ENCODE measurements around the gene SYNRG.

Gene SYNRG

GRCh38 chr17:37493249-37494027 lies 115.8 kb downstream of the SYNRG start:
- DNase-seq: no peak

GRCh38 chr17:37492167-37492566 lies 117.1 kb downstream of the SYNRG start:
- DNase-seq: no peak

- peak; percentile 60 for DNase-seq
These were observed 118.3 kb downstream of the SYNRG start for GRCh38 chr17:37490638-37491614.

GRCh38 chr17:37490022-37490587 lies 119.1 kb downstream of the SYNRG start:
- DNase-seq: peak; percentile 91

GRCh38 chr17:37489197-37490001 lies 119.8 kb downstream of the SYNRG start, which contains the start of gene DUSP14:
DUSP14 (plus strand) TSS chr17:37489891; CDS start chr17:37512273, 22,382 bp downstream.
- peak; percentile 88 for DNase-seq

- DNase-seq: peak; percentile 82
These were observed 120.5 kb downstream of the SYNRG start for GRCh38 chr17:37488607-37489196.

GRCh38 chr17:37488009-37488604 lies 121.1 kb downstream of the SYNRG start:
- no peak for DNase-seq

GRCh38 chr17:37485938-37486570 lies 123.2 kb downstream of the SYNRG start:
- no peak for DNase-seq

GRCh38 chr17:37483311-37484039 lies 125.7 kb downstream of the SYNRG start:
- DNase-seq: no peak

- DNase-seq: no peak
These were observed 128.1 kb downstream of the SYNRG start for GRCh38 chr17:37481001-37481665.

- no peak for DNase-seq
These were observed 128.8 kb downstream of the SYNRG start for GRCh38 chr17:37480427-37480826.

GRCh38 chr17:37479025-37479424 lies 130.2 kb downstream of the SYNRG start:
- no peak for DNase-seq

- no peak for DNase-seq
These were observed 131.0 kb downstream of the SYNRG start for GRCh38 chr17:37478187-37478586.

GRCh38 chr17:37476431-37477120 lies 132.6 kb downstream of the SYNRG start:
- no peak for DNase-seq

- DNase-seq: no peak
These were observed 133.3 kb downstream of the SYNRG start for GRCh38 chr17:37475731-37476420.

GRCh38 chr17:37470181-37470580 lies 139.0 kb downstream of the SYNRG start:
- DNase-seq: no peak

- DNase-seq: no peak
These were observed 142.7 kb downstream of the SYNRG start for GRCh38 chr17:37466471-37466870.

GRCh38 chr17:37465069-37465616 lies 144.1 kb downstream of the SYNRG start:
- DNase-seq: no peak

Measured in activated CD8-positive, alpha-beta memory T cell treated with anti-CD3 and anti-CD28 coated beads, Interleukin-2, amount 50 U/mL, for 48 hours (primary cell).